ENCODE results near the gene ATP2A2. TPM values are rescaled to one million over a fixed set of nuclear protein-coding genes. Genes with fewer than 3 reads are reported as not detected.

The ATP2A2 gene
- total and polyA plus RNA-seq, 2 donors from 2014 or later: 37.2 to 221 TPM

DNA sequence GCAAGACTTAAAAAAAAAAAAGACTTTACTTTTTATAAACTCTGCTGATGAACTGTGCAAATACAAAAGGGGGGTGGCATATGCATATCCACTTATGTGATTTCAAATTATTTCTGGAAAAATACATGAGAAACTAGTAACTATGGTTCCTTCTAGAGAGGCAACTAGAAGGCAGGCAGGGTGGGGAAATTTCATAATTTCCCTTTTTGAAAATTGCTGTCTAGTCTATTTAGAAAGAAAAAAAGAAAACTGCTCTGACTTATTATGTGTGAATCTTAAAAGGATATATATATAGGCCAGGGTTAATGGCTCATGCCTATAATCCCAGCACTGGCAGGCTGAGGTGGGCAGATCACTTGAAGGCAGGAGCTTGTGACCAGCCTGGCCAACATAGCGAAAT, 80.2 kb downstream of the ATP2A2 start:
- TF ChIP-seq, protein P1, sequence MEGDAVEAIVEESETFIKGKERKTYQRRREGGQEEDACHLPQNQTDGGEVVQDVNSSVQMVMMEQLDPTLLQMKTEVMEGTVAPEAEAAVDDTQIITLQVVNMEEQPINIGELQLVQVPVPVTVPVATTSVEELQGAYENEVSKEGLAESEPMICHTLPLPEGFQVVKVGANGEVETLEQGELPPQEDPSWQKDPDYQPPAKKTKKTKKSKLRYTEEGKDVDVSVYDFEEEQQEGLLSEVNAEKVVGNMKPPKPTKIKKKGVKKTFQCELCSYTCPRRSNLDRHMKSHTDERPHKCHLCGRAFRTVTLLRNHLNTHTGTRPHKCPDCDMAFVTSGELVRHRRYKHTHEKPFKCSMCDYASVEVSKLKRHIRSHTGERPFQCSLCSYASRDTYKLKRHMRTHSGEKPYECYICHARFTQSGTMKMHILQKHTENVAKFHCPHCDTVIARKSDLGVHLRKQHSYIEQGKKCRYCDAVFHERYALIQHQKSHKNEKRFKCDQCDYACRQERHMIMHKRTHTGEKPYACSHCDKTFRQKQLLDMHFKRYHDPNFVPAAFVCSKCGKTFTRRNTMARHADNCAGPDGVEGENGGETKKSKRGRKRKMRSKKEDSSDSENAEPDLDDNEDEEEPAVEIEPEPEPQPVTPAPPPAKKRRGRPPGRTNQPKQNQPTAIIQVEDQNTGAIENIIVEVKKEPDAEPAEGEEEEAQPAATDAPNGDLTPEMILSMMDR (IDR thresholded peaks at IDR 0.05; ENCODE audit: borderline replicate concordance, extremely low read depth, insufficient read depth): no peak
- H3K27me3 ChIP-seq (ENCODE audit: control insufficient read depth, insufficient read depth, low read length): no peaks in the 10 kb centered on the region
- intact Hi-C loops (cut with DNase I): no loop called here

DNA sequence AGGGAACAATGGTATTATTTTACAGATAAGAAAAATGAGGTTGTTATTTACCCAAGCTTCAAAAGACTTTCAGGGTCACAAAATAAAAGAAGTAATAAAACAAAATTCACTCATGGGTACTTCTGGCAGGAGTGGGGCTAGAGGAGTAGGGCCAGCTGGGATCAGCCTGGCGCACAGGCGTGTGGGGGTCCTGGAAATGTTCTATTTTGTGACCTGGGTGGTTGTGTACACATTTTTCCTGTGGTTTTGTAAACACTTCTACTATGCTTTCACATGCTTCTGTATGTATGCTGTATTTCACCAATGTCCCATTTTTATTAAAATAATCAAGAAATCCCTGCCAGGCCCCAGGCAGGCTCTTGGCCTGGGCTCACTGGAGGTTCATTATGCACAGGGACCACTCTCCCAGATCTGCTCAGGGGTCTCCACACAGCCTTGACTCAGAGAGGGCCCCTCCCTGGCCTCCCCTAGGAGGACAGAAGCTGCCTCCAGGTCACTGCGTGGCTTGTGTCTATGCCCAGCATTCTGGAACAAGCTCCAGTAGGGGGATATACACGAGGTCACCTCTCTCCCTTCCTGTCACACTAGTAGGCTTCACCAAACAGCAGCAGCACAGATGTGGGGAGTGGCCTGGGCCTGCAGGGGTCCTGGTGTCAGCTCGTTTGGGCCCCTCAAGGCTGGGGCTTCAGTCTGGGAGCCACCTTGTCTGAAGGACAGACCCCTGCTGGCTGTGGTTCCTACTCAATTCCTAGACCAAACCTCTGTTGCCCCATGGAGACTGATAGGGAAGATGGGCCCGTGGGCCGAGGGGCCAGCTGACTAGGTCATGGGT, 84.7 kb downstream of the ATP2A2 start:
- TF ChIP-seq, protein P1 (IDR thresholded peaks at IDR 0.05; ENCODE audit: borderline replicate concordance, extremely low read depth, insufficient read depth): no peak
- no peaks in the 10 kb centered on the region for H3K9me3 ChIP-seq (ENCODE audit: control insufficient read depth in 2 of 3, insufficient read depth in 1 of 3, low read length in 3 of 3)
- no peaks in the 10 kb centered on the region for H3K4me1 ChIP-seq (ENCODE audit: control insufficient read depth in 2 of 3, insufficient read depth in 2 of 3, low read depth in 1 of 3, low read length in 3 of 3)
- no peak for FAIRE-seq
- no peak overlapping the region for H3K4me3 ChIP-seq (ENCODE audit: low read length in 3 of 3)
- DNase-seq: no peak
- H3K9ac ChIP-seq (ENCODE audit: low read length in 3 of 3): no peak overlapping the region
- no peak overlapping the region for H3K27ac ChIP-seq (ENCODE audit: low read depth in 2 of 2, low read length in 2 of 2)
- peaks cover 0 to 3% (median 0%) of the 10 kb centered on the region in 3 donors for H3K36me3 ChIP-seq (ENCODE audit: control insufficient read depth in 2 of 3, insufficient read depth in 3 of 3, low read length in 3 of 3)
- intact Hi-C loops (cut with DNase I): no loop called here
- H3K27me3 ChIP-seq (ENCODE audit: control insufficient read depth, insufficient read depth, low read length): no peaks in the 10 kb centered on the region

More for the DNA sequence above, 80.2 kb downstream of the ATP2A2 start:
- H3K4me1 ChIP-seq (ENCODE audit: control insufficient read depth in 2 of 3, insufficient read depth in 2 of 3, low read depth in 1 of 3, low read length in 3 of 3): no peaks in the 10 kb centered on the region
- H3K9ac ChIP-seq (ENCODE audit: low read length in 3 of 3): no peak overlapping the region
- FAIRE-seq (no peak), DNase-seq (no peak)
- no peak overlapping the region for H3K4me3 ChIP-seq (ENCODE audit: low read length in 3 of 3)
- no peaks in the 10 kb centered on the region for H3K9me3 ChIP-seq (ENCODE audit: control insufficient read depth in 2 of 3, insufficient read depth in 1 of 3, low read length in 3 of 3)
- H3K27ac ChIP-seq (ENCODE audit: low read depth in 2 of 2, low read length in 2 of 2): no peak overlapping the region
- H3K36me3 ChIP-seq (ENCODE audit: control insufficient read depth in 2 of 3, insufficient read depth in 3 of 3, low read length in 3 of 3): no peaks in the 10 kb centered on the region

DNA sequence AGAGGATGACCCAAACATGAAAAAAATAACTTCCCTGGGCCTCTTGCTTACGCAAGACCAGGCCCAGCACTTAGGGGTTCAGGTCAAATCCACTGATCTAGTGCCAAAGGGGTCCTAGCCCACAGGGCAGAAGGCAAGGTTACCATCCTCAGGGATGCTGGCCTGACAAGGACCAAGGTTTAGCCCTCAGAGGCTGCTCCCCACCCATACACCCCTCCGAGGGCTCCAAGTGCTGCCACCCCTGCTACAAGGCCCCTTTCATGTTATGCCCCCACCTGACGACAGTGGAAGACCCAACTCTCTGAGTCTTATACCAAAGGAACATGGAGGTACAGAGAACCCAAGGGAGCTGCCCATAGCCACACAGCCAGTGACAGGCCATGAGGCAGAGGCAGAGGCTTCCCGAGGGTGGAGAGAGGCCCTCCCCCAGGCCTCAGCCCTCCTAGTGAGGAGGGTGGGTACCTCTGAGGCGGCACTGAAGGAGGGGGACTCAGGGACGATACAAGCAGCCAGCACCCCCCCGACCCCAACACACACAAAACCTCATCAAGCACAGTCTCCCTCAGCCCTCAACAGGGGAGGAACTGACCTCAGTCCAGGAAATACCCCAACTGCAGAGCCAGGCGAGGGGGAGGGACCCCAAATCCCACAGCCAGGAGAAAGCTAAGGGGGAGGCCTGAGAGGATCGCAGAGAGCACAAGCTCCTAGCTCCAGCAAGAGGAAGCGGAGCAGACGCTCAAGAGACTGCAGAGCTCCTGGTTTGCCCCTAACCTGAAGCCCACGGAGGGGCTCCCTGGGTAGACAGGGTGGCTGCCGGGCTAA, 85.5 kb downstream of the ATP2A2 start:
- DNase-seq (peak in 1 of 5 donors; percentile 39), FAIRE-seq (no peak)
- no peaks in the 10 kb centered on the region for H3K9me3 ChIP-seq (ENCODE audit: control insufficient read depth in 2 of 3, insufficient read depth in 1 of 3, low read length in 3 of 3)
- TF ChIP-seq, protein P1 (IDR thresholded peaks at IDR 0.05; ENCODE audit: borderline replicate concordance, extremely low read depth, insufficient read depth): no peak
- H3K4me3 ChIP-seq (ENCODE audit: low read length in 3 of 3): no peak overlapping the region
- H3K4me1 ChIP-seq (ENCODE audit: control insufficient read depth in 2 of 3, insufficient read depth in 2 of 3, low read depth in 1 of 3, low read length in 3 of 3): no peaks in the 10 kb centered on the region
- no peaks in the 10 kb centered on the region for H3K27me3 ChIP-seq (ENCODE audit: control insufficient read depth, insufficient read depth, low read length)
- peaks cover 0 to 3% (median 0%) of the 10 kb centered on the region in 3 donors for H3K36me3 ChIP-seq (ENCODE audit: control insufficient read depth in 2 of 3, insufficient read depth in 3 of 3, low read length in 3 of 3)
- H3K27ac ChIP-seq (ENCODE audit: low read depth in 2 of 2, low read length in 2 of 2): no peak overlapping the region
- intact Hi-C loops (cut with DNase I): no loop called here
- no peak overlapping the region for H3K9ac ChIP-seq (ENCODE audit: low read length in 3 of 3)
